ENCODE measurements around the gene PRKCH.

The PRKCH gene

GRCh38 chr14:61337893-61338292 is 16.5 kb downstream of the PRKCH start:
- Histone ChIP-seq H3K9ac (ENCODE audit: low read length) (no peak overlapping the region), H3K9me3 (ENCODE audit: control insufficient read depth, insufficient read depth, low read depth, low read length) (no peaks in the 10 kb centered on the region), H3K27ac (ENCODE audit: low read depth, low read length) (no peak overlapping the region), H3K4me3 (ENCODE audit: low read depth, low read length) (no peak overlapping the region), H3K27me3 (ENCODE audit: control insufficient read depth, insufficient read depth, low read length) (no peaks in the 10 kb centered on the region), H3K36me3 (ENCODE audit: control insufficient read depth, insufficient read depth, low read length) (no peaks in the 10 kb centered on the region), H3K4me1 (ENCODE audit: control insufficient read depth, insufficient read depth, low read length) (no peaks in the 10 kb centered on the region)

DNA sequence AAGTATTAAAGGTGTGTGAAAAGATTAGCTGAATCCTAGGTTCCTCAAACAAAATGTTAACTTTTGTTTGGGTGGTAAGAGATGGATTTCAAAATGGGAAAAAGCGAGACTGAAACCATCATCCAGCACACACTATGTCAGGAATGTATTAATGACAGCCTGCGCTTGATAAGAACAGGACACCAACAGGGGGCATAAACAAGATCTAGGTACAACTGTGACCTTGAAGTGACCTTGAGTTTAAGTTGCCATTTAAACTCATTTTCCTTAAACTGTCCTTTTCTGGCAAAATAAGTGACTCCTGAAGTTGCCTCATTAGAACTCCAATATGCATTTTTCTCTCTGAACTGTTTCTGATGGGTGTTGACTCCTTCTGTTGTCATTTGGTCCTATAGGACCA is 17.1 kb downstream of the PRKCH start:
- H3K36me3 ChIP-seq (ENCODE audit: control insufficient read depth, insufficient read depth, low read length): no peaks in the 10 kb centered on the region
- H3K9me3 ChIP-seq (ENCODE audit: control insufficient read depth, insufficient read depth, low read depth, low read length): no peaks in the 10 kb centered on the region
- no peaks in the 10 kb centered on the region for H3K27me3 ChIP-seq (ENCODE audit: control insufficient read depth, insufficient read depth, low read length)
- H3K4me1 ChIP-seq (ENCODE audit: control insufficient read depth, insufficient read depth, low read length): no peaks in the 10 kb centered on the region
- H3K27ac ChIP-seq (ENCODE audit: low read depth, low read length): no peak overlapping the region
- no peak overlapping the region for H3K4me3 ChIP-seq (ENCODE audit: low read depth, low read length)
- H3K9ac ChIP-seq (ENCODE audit: low read length): no peak overlapping the region

DNA sequence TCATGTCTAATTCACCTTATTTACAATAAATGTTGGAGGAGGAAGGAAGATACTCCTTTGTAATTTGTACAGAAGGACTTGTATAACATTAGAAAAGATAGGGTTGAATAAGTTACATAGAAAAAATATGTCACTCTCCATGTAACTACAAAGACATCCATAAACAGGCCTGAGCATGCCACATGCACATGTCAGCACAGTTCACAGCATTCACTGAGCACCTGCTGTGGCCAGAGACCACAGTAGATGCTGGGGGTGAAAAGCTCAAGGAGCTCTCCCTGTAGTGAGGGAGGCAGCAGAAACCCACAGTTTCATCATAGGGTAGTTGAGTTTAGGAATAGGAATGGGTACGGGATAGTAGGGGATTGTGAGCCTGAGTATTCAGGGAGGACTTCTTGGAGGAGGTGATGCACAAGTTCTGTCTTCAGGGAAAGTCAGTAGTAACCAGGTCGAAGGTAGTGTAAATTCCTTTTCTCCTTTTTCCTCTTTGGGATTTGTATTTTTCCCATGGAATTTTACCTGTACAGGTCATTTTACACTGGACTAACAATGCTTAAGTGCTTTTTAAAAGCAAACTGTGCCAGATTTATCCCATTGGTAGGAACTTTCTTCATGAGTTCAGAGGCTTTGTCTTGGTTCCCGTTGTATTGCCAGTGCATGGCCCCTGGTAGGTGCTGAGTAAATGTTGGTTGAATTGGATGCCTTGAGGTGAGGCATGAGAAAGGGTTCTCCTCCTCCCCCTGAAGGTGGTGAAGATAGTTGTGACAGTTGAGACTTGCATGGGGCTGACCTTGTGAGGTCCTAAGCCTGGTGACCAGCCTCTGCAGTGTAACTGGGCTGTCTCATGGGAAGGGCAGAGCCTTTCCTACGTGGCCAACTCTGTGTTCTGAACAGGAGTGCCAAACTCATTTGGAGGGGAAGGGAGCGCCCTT is 20.2 kb downstream of the PRKCH start:
- Histone ChIP-seq H3K27me3 (ENCODE audit: control insufficient read depth, insufficient read depth, low read length) (no peaks in the 10 kb centered on the region), H3K27ac (ENCODE audit: low read depth, low read length) (no peak overlapping the region), H3K4me3 (ENCODE audit: low read depth, low read length) (no peak overlapping the region), H3K9ac (ENCODE audit: low read length) (no peak overlapping the region), H3K4me1 (ENCODE audit: control insufficient read depth, insufficient read depth, low read length) (no peaks in the 10 kb centered on the region), H3K36me3 (ENCODE audit: control insufficient read depth, insufficient read depth, low read length) (no peaks in the 10 kb centered on the region), H3K9me3 (ENCODE audit: control insufficient read depth, insufficient read depth, low read depth, low read length) (no peaks in the 10 kb centered on the region)

GRCh38 chr14:61342486-61342885 is 21.1 kb downstream of the PRKCH start:
- Histone ChIP-seq H3K9me3 (ENCODE audit: control insufficient read depth, insufficient read depth, low read depth, low read length) (no peaks in the 10 kb centered on the region), H3K9ac (ENCODE audit: low read length) (no peak overlapping the region), H3K27ac (ENCODE audit: low read depth, low read length) (no peak overlapping the region), H3K36me3 (ENCODE audit: control insufficient read depth, insufficient read depth, low read length) (no peaks in the 10 kb centered on the region), H3K4me3 (ENCODE audit: low read depth, low read length) (no peak overlapping the region), H3K27me3 (ENCODE audit: control insufficient read depth, insufficient read depth, low read length) (no peaks in the 10 kb centered on the region), H3K4me1 (ENCODE audit: control insufficient read depth, insufficient read depth, low read length) (peaks cover 6% of the 10 kb centered on the region; the same call in 1 of the 2 replicates)

GRCh38 chr14:61342932-61343331 is 21.6 kb downstream of the PRKCH start:
- Histone ChIP-seq H3K9me3 (ENCODE audit: control insufficient read depth, insufficient read depth, low read depth, low read length) (no peaks in the 10 kb centered on the region), H3K4me1 (ENCODE audit: control insufficient read depth, insufficient read depth, low read length) (peaks cover 6% of the 10 kb centered on the region; the same call in 1 of the 2 replicates), H3K9ac (ENCODE audit: low read length) (no peak overlapping the region), H3K36me3 (ENCODE audit: control insufficient read depth, insufficient read depth, low read length) (no peaks in the 10 kb centered on the region), H3K27ac (ENCODE audit: low read depth, low read length) (no peak overlapping the region), H3K27me3 (ENCODE audit: control insufficient read depth, insufficient read depth, low read length) (no peaks in the 10 kb centered on the region), H3K4me3 (ENCODE audit: low read depth, low read length) (no peak overlapping the region)

- no peaks in the 10 kb centered on the region for H3K9me3 ChIP-seq (ENCODE audit: control insufficient read depth, insufficient read depth, low read depth, low read length)
These were observed 22.1 kb downstream of the PRKCH start for GRCh38 chr14:61343471-61343870.

DNA sequence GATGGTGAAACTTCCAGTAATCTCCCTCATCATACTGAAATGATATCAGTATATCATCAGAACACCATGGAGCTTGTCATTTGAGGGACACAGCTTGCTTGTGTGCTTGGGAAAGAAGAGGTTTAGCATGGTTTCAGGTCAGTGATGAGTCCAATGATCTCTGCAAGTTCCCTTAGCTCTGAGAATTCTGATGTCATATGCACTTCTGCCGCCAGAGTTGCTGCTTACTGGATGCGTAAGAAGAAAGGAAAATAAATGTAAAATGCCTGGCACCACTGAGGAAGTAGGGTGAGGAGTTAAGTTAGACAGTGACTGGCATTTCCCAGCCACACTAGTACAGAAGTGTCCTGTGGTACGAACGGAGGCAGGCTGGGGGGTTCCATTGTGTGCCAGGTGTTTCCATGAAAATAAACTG is 22.6 kb downstream of the PRKCH start:
- H3K9ac ChIP-seq (ENCODE audit: low read length): no peak overlapping the region
- no peak overlapping the region for H3K4me3 ChIP-seq (ENCODE audit: low read depth, low read length)
- H3K4me1 ChIP-seq (ENCODE audit: control insufficient read depth, insufficient read depth, low read length): peaks cover 6% of the 10 kb centered on the region; the same call in 1 of the 2 replicates
- H3K36me3 ChIP-seq (ENCODE audit: control insufficient read depth, insufficient read depth, low read length): no peaks in the 10 kb centered on the region
- H3K9me3 ChIP-seq (ENCODE audit: control insufficient read depth, insufficient read depth, low read depth, low read length): no peaks in the 10 kb centered on the region
- no peak overlapping the region for H3K27ac ChIP-seq (ENCODE audit: low read depth, low read length)
- no peaks in the 10 kb centered on the region for H3K27me3 ChIP-seq (ENCODE audit: control insufficient read depth, insufficient read depth, low read length)

More at GRCh38 chr14:61343471-61343870, 22.1 kb downstream of the PRKCH start:
- Histone ChIP-seq H3K36me3 (ENCODE audit: control insufficient read depth, insufficient read depth, low read length) (no peaks in the 10 kb centered on the region), H3K4me1 (ENCODE audit: control insufficient read depth, insufficient read depth, low read length) (peaks cover 6% of the 10 kb centered on the region; the same call in 1 of the 2 replicates), H3K27ac (ENCODE audit: low read depth, low read length) (no peak overlapping the region), H3K4me3 (ENCODE audit: low read depth, low read length) (no peak overlapping the region), H3K9ac (ENCODE audit: low read length) (no peak overlapping the region), H3K27me3 (ENCODE audit: control insufficient read depth, insufficient read depth, low read length) (no peaks in the 10 kb centered on the region)

DNA sequence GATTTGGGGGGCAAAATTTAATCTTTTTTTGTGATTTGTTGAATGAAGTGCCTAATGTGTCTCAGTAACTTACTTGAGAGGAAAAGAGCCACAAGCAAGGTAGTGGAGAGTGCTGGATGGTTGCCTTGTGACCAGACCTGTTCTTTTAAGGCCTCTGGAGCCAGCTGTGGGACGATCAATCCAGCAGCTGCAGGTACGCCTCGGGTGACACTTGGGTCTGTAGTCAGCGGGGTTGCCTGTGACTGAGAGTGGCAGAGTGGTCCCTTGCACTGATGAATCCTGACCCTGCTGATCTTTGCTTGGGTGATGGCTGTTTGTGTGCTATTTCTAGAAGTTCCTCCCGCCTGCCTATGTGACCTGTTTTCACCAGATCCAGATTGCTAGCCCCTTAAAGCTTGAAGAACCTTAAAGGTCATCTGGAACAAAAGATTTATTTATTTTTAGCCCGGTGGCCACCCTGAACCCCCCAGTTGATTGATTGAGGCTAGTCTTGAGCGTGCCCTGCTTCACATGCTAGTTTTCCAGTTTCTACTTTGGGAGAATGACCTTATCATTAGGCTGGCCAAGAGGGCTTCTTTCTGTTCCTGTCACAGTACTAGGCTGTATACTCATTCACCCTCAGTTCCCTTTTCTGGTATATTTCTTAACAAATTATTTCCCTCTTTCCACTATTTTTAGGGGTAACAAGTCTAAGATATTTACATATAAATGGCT is 23.2 kb downstream of the PRKCH start:
- H3K4me1 ChIP-seq (ENCODE audit: control insufficient read depth, insufficient read depth, low read length): peaks cover 6% of the 10 kb centered on the region; the same call in 1 of the 2 replicates
- H3K9me3 ChIP-seq (ENCODE audit: control insufficient read depth, insufficient read depth, low read depth, low read length): no peaks in the 10 kb centered on the region
- H3K9ac ChIP-seq (ENCODE audit: low read length): no peak overlapping the region
- H3K27me3 ChIP-seq (ENCODE audit: control insufficient read depth, insufficient read depth, low read length): no peaks in the 10 kb centered on the region
- H3K36me3 ChIP-seq (ENCODE audit: control insufficient read depth, insufficient read depth, low read length): no peaks in the 10 kb centered on the region
- no peak overlapping the region for H3K27ac ChIP-seq (ENCODE audit: low read depth, low read length)
- no peak overlapping the region for H3K4me3 ChIP-seq (ENCODE audit: low read depth, low read length)

DNA sequence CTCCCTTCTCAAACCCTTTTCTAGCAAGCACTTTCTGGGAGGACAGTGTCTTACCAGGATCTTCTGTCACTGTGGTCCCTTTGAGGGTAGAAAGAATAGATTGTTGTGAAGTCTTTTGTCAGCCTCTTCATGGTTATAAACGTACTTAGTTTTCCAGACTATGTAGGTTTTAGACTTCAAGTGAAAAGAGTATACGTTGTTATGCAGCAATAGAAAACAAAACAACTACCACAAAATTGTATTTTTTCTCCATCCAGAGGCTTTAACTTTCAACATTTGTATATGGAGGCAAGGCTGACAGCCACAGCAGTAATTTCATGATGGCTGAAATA is 23.7 kb downstream of the PRKCH start:
- no peak overlapping the region for H3K4me3 ChIP-seq (ENCODE audit: low read depth, low read length)
- no peak overlapping the region for H3K27ac ChIP-seq (ENCODE audit: low read depth, low read length)
- no peaks in the 10 kb centered on the region for H3K27me3 ChIP-seq (ENCODE audit: control insufficient read depth, insufficient read depth, low read length)
- peaks cover 6% of the 10 kb centered on the region; the same call in 1 of the 2 replicates for H3K4me1 ChIP-seq (ENCODE audit: control insufficient read depth, insufficient read depth, low read length)
- no peak overlapping the region for H3K9ac ChIP-seq (ENCODE audit: low read length)
- H3K9me3 ChIP-seq (ENCODE audit: control insufficient read depth, insufficient read depth, low read depth, low read length): no peaks in the 10 kb centered on the region
- no peaks in the 10 kb centered on the region for H3K36me3 ChIP-seq (ENCODE audit: control insufficient read depth, insufficient read depth, low read length)

DNA sequence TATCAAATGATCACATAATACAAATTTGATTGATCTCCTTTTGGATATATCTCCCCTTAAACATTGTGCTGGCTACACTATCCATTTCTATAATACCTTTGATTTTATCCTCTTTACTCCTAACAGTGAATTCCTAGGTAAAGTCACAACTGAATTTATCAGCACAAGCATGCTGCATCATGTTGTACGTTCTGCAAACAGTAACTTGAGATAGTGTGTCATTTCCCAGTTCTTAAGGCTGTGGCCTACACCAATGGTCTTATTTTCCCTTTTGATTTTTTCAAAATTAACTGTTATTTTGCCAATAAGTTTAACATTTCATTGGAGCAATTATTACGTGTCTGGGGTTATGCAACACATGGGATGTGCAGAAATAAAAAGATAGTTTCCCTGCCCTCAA is 24.8 kb downstream of the PRKCH start:
- H3K4me1 ChIP-seq (ENCODE audit: control insufficient read depth, insufficient read depth, low read length): peaks cover 6% of the 10 kb centered on the region; the same call in 1 of the 2 replicates

GRCh38 chr14:61346793-61347192 is 25.4 kb downstream of the PRKCH start:
- H3K9ac ChIP-seq (ENCODE audit: low read length): no peak overlapping the region
- no peaks in the 10 kb centered on the region for H3K9me3 ChIP-seq (ENCODE audit: control insufficient read depth, insufficient read depth, low read depth, low read length)
- peaks cover 6% of the 10 kb centered on the region; the same call in 1 of the 2 replicates for H3K4me1 ChIP-seq (ENCODE audit: control insufficient read depth, insufficient read depth, low read length)
- H3K36me3 ChIP-seq (ENCODE audit: control insufficient read depth, insufficient read depth, low read length): no peaks in the 10 kb centered on the region
- no peak overlapping the region for H3K27ac ChIP-seq (ENCODE audit: low read depth, low read length)
- H3K4me3 ChIP-seq (ENCODE audit: low read depth, low read length): no peak overlapping the region
- no peaks in the 10 kb centered on the region for H3K27me3 ChIP-seq (ENCODE audit: control insufficient read depth, insufficient read depth, low read length)

More for the DNA sequence above, 24.8 kb downstream of the PRKCH start:
- H3K27ac ChIP-seq (ENCODE audit: low read depth, low read length): no peak overlapping the region
- H3K36me3 ChIP-seq (ENCODE audit: control insufficient read depth, insufficient read depth, low read length): no peaks in the 10 kb centered on the region
- H3K4me3 ChIP-seq (ENCODE audit: low read depth, low read length): no peak overlapping the region
- no peaks in the 10 kb centered on the region for H3K27me3 ChIP-seq (ENCODE audit: control insufficient read depth, insufficient read depth, low read length)
- H3K9me3 ChIP-seq (ENCODE audit: control insufficient read depth, insufficient read depth, low read depth, low read length): no peaks in the 10 kb centered on the region
- H3K9ac ChIP-seq (ENCODE audit: low read length): no peak overlapping the region
